Inferior parietal cortex (tissue), 1 donor: Measurements from ENCODE around the gene RTP5.

Source experiments
- DNase-seq: peaks from one replicate; pipeline ENCODE4 v3.0.0-alpha.2; 2016; ENCODE audit errors: extremely low spot score

Gene RTP5

GRCh38 chr2:241843321-241844065 is 26.0 kb upstream of the RTP5 start:
- no peak for DNase-seq

GRCh38 chr2:241844066-241844728 is 25.3 kb upstream of the RTP5 start:
- DNase-seq = no peak

- DNase-seq = no peak
Observed at GRCh38 chr2:241844831-241845578, 24.5 kb upstream of the RTP5 start.

GRCh38 chr2:241846406-241846805 is 23.1 kb upstream of the RTP5 start:
- no peak for DNase-seq

- DNase-seq = no peak
Observed at GRCh38 chr2:241848761-241849615, 20.5 kb upstream of the RTP5 start.

- no peak for DNase-seq
Observed at GRCh38 chr2:241849616-241850543, 19.6 kb upstream of the RTP5 start.

- DNase-seq = no peak
Observed at GRCh38 chr2:241850544-241851324, 18.8 kb upstream of the RTP5 start.

- DNase-seq = no peak
Observed at GRCh38 chr2:241851325-241852115, 18.0 kb upstream of the RTP5 start.

- no peak for DNase-seq
Observed at GRCh38 chr2:241852116-241852980, 17.2 kb upstream of the RTP5 start.

- DNase-seq = no peak
Observed at GRCh38 chr2:241852981-241853631, 16.4 kb upstream of the RTP5 start.

- no peak for DNase-seq
Observed at GRCh38 chr2:241853651-241854341, 15.7 kb upstream of the RTP5 start.

- no peak for DNase-seq
Observed at GRCh38 chr2:241854342-241855244, 14.9 kb upstream of the RTP5 start.

- no peak for DNase-seq
Observed at GRCh38 chr2:241855245-241855887, 14.2 kb upstream of the RTP5 start.

GRCh38 chr2:241855888-241856422 is 13.6 kb upstream of the RTP5 start:
- no peak for DNase-seq

- DNase-seq = no peak
Observed at GRCh38 chr2:241857041-241857541, 12.4 kb upstream of the RTP5 start.
